ENCODE measurements around the gene KIAA0319L. TPM values are rescaled to one million over a fixed set of nuclear protein-coding genes. Genes with fewer than 3 reads are reported as not detected.
A peak's percentile ranks its signal among the peaks of the same experiment; 100 is the strongest.

The KIAA0319L gene
- total RNA-seq, 2 donors from 2014 or later = 62.5 to 95.0 TPM

DNA sequence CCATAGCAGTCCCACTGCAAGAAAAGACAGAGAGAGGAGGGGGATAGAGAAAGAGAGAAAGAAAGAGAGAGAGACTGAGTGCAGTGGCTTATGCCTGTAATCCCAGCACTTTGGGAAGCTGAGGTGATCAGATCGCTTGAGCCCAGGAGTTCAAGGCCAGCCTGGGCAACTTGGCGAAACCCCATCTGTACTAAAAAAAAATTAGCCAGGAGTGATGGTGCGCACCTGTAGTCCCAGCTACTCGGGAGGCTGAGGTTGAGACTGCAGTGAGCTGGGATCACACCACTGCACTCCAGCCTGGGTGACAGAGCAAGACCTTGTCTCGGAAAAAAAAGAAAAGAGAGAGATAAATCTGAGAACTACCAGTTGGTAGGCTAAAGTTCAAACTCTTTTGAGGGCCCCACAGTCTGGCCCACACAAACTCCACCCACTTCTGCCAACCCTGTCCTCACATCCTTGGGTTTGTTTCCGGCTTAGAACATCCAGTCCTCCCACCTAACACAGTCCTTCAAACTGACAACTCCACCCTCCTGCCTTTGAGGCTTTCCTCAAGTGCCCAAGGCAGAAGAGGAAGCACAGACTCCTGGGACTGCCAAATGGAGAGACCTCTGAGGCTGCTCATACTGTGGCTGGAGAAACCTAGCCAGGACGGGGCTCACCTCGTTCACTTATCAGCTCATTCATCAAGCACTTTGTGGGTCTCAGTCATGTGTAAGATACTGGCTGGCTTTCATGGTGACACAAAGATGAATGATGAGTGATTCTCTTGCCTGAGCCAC, 36.0 kb upstream of the KIAA0319L start:
- no peaks in the 10 kb centered on the region for H3K36me3 ChIP-seq
- H3K4me3 ChIP-seq = no peak overlapping the region
- TF ChIP-seq, protein P1, sequence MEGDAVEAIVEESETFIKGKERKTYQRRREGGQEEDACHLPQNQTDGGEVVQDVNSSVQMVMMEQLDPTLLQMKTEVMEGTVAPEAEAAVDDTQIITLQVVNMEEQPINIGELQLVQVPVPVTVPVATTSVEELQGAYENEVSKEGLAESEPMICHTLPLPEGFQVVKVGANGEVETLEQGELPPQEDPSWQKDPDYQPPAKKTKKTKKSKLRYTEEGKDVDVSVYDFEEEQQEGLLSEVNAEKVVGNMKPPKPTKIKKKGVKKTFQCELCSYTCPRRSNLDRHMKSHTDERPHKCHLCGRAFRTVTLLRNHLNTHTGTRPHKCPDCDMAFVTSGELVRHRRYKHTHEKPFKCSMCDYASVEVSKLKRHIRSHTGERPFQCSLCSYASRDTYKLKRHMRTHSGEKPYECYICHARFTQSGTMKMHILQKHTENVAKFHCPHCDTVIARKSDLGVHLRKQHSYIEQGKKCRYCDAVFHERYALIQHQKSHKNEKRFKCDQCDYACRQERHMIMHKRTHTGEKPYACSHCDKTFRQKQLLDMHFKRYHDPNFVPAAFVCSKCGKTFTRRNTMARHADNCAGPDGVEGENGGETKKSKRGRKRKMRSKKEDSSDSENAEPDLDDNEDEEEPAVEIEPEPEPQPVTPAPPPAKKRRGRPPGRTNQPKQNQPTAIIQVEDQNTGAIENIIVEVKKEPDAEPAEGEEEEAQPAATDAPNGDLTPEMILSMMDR (IDR thresholded peaks at IDR 0.05) = no peak
- H3K4me1 ChIP-seq = no peaks in the 10 kb centered on the region
- H3K27me3 ChIP-seq = no peaks in the 10 kb centered on the region
- H3K27ac ChIP-seq = no peak overlapping the region
- H3K9me3 ChIP-seq = no peaks in the 10 kb centered on the region
- peak; percentile 50 for DNase-seq (ENCODE audit: low spot score)

DNA sequence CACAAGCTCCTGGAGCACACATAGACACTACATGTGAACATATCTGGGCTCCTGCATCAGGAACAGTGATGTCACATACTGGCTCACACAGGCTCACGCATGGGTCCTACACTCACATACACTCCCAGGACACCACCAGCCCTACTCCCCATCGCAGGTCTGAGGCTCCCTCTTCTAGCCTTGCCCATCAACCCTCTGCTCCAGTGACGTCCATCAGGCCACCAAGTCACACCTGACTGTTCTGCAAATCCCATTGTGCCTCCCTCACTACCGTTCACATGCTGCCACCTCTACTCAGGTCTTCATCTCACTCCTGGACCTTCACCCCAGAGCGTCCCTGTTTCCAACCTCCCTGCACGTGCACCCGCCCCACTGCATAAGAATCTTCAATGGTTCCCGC, 34.0 kb upstream of the KIAA0319L start:
- H3K9me3 ChIP-seq = no peaks in the 10 kb centered on the region
- DNase-seq (ENCODE audit: low spot score) = peak; percentile 34
- no peaks in the 10 kb centered on the region for H3K4me1 ChIP-seq
- no peaks in the 10 kb centered on the region for H3K27me3 ChIP-seq
- H3K36me3 ChIP-seq = no peaks in the 10 kb centered on the region
- H3K27ac ChIP-seq = no peak overlapping the region
- H3K4me3 ChIP-seq = no peak overlapping the region
- TF ChIP-seq, protein P1 (IDR thresholded peaks at IDR 0.05) = no peak

DNA sequence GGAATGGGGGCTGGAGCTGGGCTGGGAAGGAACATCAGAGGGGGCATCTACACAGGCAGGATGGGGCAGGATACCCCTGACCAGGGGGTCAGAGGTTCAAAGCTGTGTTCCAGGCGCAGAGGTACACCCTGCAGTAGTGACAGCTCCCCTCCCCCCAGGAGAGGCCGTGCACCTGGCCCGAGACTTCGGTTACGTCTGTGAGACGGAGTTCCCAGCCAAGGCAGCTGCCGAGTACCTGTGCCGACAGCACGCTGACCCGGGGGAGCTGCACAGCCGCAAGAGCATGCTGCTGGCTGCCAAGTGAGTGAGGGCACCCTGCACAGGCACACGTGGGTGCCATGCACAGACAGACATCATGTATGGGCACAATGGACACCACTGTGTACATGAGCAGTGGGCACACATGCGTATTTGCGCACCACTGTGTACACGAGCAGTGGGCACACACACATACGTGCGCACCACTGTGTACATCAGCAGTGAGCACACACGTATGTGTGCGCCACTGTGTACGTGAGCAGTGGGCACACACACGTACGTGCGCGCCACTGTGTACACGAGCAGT, 33.4 kb upstream of the KIAA0319L start:
- no peak overlapping the region for H3K27ac ChIP-seq
- H3K9me3 ChIP-seq = no peaks in the 10 kb centered on the region
- no peaks in the 10 kb centered on the region for H3K4me1 ChIP-seq
- H3K27me3 ChIP-seq = no peaks in the 10 kb centered on the region
- no peaks in the 10 kb centered on the region for H3K36me3 ChIP-seq
- TF ChIP-seq, protein P1 (IDR thresholded peaks at IDR 0.05) = no peak
- no peak overlapping the region for H3K4me3 ChIP-seq
- no peak for DNase-seq (ENCODE audit: low spot score)

DNA sequence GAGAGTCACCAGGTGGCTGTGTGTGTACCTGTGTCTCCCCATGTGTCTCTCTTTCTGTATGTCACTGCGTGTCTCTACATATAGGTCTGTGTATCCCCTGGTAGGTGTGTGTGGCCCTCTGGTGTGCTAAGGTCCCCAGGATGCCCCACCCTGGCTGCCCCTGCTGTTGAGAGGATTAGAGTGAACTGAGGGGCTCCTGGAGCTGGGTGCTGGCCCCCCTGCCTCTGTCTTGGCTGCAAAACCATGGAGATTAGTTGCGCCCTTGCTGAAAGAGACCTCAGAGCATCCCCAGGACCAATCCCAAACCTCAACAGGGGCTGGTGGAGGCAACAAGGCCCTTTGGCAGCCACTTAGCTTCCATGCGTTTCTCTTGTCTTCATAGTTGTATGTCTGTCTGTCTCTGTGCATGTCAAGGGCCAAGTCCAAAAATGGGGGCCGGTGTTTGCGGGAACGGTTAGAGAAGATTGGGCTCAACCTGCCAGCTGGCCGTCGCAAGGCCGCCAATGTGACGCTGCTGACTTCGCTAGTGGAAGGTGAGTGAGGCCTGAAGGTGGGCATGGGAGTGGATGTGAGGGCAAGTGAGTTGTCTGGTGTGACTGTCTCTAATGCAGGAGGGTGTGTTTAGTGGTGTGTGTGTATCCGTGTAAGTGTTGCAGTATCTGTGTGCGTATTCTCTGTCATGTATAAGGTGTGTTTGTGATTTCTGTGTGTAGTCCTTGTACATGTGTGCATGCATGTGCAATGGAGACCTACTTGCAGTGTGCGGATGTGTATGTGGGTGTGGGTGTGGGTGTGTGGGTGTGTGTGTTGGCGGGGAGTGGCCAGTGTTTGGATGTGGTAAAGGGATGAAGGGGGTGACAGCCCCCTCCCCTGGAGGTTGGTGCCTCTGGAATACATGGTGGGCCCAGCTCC, 32.6 kb upstream of the KIAA0319L start:
- Histone ChIP-seq H3K36me3 (no peaks in the 10 kb centered on the region), H3K4me3 (no peak overlapping the region), H3K9me3 (no peaks in the 10 kb centered on the region), H3K27me3 (no peaks in the 10 kb centered on the region), H3K4me1 (no peaks in the 10 kb centered on the region), H3K27ac (no peak overlapping the region)
- TF ChIP-seq, protein P1 (IDR thresholded peaks at IDR 0.05) = no peak
- peak; percentile 1 for DNase-seq (ENCODE audit: low spot score)

DNA sequence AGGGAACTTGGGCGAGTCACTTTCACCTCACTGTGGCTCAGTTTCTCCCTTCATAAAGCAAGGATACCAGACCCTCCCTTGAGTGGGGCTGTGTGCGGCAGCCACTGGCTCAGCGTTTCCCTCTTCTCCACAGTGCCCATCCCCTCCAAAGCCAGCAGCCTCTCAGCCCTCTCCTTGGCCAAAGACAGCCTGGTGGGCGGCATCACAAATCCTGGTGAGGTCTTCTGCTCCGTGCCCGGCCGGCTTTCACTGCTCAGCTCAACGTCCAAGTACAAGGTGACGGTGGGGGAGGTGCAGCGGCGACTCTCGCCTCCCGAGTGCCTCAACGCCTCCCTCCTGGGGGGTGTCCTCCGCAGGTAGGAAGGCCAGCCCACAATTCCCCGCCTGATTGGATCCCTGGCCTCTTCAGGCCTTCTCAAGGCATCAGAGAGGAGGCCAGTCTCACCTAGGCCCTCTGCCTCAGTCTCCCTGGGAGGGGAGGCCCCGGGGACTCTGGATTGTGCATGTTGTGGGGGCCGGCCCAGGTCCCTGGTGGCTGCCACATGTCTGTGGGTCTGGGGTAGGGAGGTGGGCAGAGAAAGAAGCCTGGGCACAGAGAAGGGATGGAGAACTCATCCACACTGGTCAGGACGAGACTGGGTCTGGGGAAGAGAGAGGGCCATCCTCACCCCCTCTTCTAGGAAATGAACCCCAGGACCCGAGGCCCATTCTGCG, 31.2 kb upstream of the KIAA0319L start:
- no peak overlapping the region for H3K4me3 ChIP-seq
- H3K36me3 ChIP-seq = no peaks in the 10 kb centered on the region
- no peak for DNase-seq (ENCODE audit: low spot score)
- H3K27ac ChIP-seq = no peak overlapping the region
- TF ChIP-seq, protein P1 (IDR thresholded peaks at IDR 0.05) = no peak
- no peaks in the 10 kb centered on the region for H3K4me1 ChIP-seq
- H3K27me3 ChIP-seq = no peaks in the 10 kb centered on the region
- H3K9me3 ChIP-seq = no peaks in the 10 kb centered on the region
